NB4 (cell line): ENCODE measurements around the gene MYOM1.

Source experiments
- DNase-seq: peaks from one replicate; pipeline ENCODE4 v3.0.0; 2010; ENCODE audit warnings: low read depth
- H3K4me3 ChIP-seq: one replicate; pipeline ENCODE4 v1.5.1; 2011; ENCODE audit warnings: mild to moderate bottlenecking, low read depth, low read length, moderate library complexity
- CTCF ChIP-seq: IDR thresholded peaks from one replicate; pipeline ENCODE4 v1.5.1; 2012; ENCODE audit warnings: low read depth, low read length
- MAX ChIP-seq: IDR thresholded peaks from 2 replicates; pipeline ENCODE4 v1.6.1; 2011; ENCODE audit warnings: low read depth, low read length
- MYC ChIP-seq: IDR thresholded peaks from 2 replicates; pipeline ENCODE4 v1.6.1; 2011; ENCODE audit warnings: low read depth, low read length
- POLR2A ChIP-seq: IDR thresholded peaks from 2 replicates; pipeline ENCODE4 v1.6.1; 2011; ENCODE audit warnings: mild to moderate bottlenecking; ENCODE audit not compliant: insufficient read length; ENCODE audit errors: extremely low read depth

MYOM1 gene

GRCh38 chr18:3245853-3246634 lies 26.3 kb upstream of the MYOM1 start:
- peak overlapping the region; percentile 60 for H3K4me3 ChIP-seq
- TF ChIP-seq CTCF (peak; percentile 79), POLR2A (no peak), MYC (0 out of 2 replicates have a peak, but pooled peaks have one; percentile 6), MAX (no peak)
- DNase-seq: peak; percentile 91

GRCh38 chr18:3245185-3245564 lies 25.4 kb upstream of the MYOM1 start:
- DNase-seq: no peak
- H3K4me3 ChIP-seq: peak overlapping the region; percentile 60
- TF ChIP-seq MAX (no peak), POLR2A (no peak), CTCF (no peak), MYC (no peak)

GRCh38 chr18:3238742-3239141 lies 19.0 kb upstream of the MYOM1 start:
- TF ChIP-seq CTCF (no peak), POLR2A (no peak), MAX (no peak), MYC (no peak)
- no peak for DNase-seq
- H3K4me3 ChIP-seq: no peak overlapping the region

- DNase-seq: no peak
- H3K4me3 ChIP-seq: no peak overlapping the region
- no peak for TF ChIP-seq MAX
- no peak for TF ChIP-seq POLR2A
- TF ChIP-seq MYC: no peak
- no peak for TF ChIP-seq CTCF
Observed at GRCh38 chr18:3236470-3236869, 16.7 kb upstream of the MYOM1 start.

GRCh38 chr18:3235846-3236245 lies 16.1 kb upstream of the MYOM1 start:
- no peak for DNase-seq
- TF ChIP-seq CTCF (no peak), MYC (no peak), POLR2A (no peak), MAX (no peak)
- no peak overlapping the region for H3K4me3 ChIP-seq
